Lower leg skin (tissue), 3 donors: ENCODE data around the gene GGCT.

Experiments
- POLR2A ChIP-seq, 2 donors: fragments of 450-650 bp; IDR thresholded peaks; one replicate each; pipeline ENCODE4 v1.6.1; 2016 to 2017; ENCODE audit warnings: antibody characterized with exemption in 2 of 2, mild to moderate bottlenecking in 1 of 2, moderate library complexity in 1 of 2
- TF ChIP-seq, protein P1 (sequence below), 3 donors: fragments of 450-650 bp; IDR thresholded peaks; one replicate each; pipeline ENCODE4 v1.5.1; 2016; ENCODE audit warnings: antibody characterized with exemption in 3 of 3, mild to moderate bottlenecking in 3 of 3, moderate library complexity in 2 of 3

DNA sequence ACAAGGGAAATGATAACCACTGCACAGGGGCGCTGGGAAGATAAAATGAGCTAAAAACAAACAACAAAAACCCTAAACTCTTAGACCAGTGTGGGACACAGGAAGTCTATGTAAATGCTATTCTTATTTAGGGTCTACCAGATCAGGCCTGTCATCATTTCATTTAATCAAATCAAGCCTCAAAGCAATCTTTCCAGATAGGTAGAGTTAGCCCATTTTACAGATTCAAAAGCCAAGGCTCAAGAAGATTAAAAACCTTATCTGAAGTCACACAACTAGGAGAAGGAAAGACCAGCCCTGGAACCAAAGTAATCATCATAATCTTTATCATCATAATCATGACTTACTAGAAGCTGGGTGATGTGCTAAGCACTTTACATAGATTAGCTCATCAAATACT is 30.7 kb downstream of the GGCT start:
- TF ChIP-seq, protein P1, sequence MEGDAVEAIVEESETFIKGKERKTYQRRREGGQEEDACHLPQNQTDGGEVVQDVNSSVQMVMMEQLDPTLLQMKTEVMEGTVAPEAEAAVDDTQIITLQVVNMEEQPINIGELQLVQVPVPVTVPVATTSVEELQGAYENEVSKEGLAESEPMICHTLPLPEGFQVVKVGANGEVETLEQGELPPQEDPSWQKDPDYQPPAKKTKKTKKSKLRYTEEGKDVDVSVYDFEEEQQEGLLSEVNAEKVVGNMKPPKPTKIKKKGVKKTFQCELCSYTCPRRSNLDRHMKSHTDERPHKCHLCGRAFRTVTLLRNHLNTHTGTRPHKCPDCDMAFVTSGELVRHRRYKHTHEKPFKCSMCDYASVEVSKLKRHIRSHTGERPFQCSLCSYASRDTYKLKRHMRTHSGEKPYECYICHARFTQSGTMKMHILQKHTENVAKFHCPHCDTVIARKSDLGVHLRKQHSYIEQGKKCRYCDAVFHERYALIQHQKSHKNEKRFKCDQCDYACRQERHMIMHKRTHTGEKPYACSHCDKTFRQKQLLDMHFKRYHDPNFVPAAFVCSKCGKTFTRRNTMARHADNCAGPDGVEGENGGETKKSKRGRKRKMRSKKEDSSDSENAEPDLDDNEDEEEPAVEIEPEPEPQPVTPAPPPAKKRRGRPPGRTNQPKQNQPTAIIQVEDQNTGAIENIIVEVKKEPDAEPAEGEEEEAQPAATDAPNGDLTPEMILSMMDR (IDR thresholded peaks at IDR 0.05) = no peak
- TF ChIP-seq POLR2A (IDR thresholded peaks at IDR 0.05) = no peak
